ENCODE measurements around the gene AMBRA1. TPM values are rescaled to one million over a fixed set of nuclear protein-coding genes. Genes with fewer than 3 reads are reported as not detected.

The AMBRA1 gene
- total RNA-seq, 1 donor from 2014 or later: 25.1 TPM

DNA sequence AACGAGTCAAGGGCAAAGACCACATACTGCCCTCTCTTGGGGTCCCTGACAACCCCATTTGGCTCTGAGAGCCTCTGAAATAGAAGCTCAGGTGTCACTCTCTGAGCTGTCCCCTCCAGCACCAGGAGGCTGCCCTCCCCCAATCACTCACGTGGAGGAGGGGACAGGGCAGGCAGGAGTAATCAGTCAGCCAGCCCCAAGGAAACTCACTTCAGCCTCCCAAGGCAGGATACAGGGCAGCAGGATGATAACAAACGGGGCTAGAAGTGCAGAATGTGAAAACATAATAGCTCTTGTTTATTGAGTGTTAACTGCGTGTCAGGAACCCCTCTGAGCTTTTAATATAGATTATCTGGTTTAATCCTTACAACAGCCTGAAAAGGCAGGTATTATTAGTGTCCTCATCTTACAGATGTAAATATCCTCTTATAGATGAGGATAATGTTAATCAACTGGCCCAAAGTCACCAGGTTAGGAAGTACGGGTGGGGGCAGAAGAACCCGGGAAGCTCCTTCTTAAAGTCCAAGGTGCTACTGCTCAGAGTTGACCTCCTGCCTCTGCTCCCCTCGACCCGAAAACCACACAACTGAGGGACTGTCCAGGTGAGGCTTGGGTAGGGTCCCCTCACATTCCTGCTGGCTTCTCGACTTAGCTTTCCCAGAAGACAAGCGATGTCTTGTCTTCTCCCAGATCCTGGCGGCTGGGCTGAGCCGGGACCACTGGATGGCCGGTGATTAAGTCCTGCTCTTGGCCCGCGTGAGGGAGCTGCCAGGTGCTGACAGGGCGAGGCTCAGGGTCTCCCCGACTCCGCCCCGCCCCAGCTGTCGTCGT lies 205.0 kb downstream of the AMBRA1 start:
- peaks cover 32% of the 10 kb centered on the region for H3K4me1 Mint-ChIP-seq (ENCODE audit: low read depth)
- H3K27ac Mint-ChIP-seq (ENCODE audit: unreplicated experiment): no peak overlapping the region
- peak overlapping the region; percentile 68 for H3K4me3 Mint-ChIP-seq (ENCODE audit: unreplicated experiment)
- DNase-seq (ENCODE audit: low spot score): no peak
- H3K36me3 Mint-ChIP-seq (ENCODE audit: low read depth): no peaks in the 10 kb centered on the region
- peaks cover 15% of the 10 kb centered on the region for H3K27me3 Mint-ChIP-seq (ENCODE audit: low read depth)
- TF ChIP-seq, protein P1, sequence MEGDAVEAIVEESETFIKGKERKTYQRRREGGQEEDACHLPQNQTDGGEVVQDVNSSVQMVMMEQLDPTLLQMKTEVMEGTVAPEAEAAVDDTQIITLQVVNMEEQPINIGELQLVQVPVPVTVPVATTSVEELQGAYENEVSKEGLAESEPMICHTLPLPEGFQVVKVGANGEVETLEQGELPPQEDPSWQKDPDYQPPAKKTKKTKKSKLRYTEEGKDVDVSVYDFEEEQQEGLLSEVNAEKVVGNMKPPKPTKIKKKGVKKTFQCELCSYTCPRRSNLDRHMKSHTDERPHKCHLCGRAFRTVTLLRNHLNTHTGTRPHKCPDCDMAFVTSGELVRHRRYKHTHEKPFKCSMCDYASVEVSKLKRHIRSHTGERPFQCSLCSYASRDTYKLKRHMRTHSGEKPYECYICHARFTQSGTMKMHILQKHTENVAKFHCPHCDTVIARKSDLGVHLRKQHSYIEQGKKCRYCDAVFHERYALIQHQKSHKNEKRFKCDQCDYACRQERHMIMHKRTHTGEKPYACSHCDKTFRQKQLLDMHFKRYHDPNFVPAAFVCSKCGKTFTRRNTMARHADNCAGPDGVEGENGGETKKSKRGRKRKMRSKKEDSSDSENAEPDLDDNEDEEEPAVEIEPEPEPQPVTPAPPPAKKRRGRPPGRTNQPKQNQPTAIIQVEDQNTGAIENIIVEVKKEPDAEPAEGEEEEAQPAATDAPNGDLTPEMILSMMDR (IDR thresholded peaks at IDR 0.05): no peak
- no peaks in the 10 kb centered on the region for H3K9me3 Mint-ChIP-seq (ENCODE audit: low read depth)

DNA sequence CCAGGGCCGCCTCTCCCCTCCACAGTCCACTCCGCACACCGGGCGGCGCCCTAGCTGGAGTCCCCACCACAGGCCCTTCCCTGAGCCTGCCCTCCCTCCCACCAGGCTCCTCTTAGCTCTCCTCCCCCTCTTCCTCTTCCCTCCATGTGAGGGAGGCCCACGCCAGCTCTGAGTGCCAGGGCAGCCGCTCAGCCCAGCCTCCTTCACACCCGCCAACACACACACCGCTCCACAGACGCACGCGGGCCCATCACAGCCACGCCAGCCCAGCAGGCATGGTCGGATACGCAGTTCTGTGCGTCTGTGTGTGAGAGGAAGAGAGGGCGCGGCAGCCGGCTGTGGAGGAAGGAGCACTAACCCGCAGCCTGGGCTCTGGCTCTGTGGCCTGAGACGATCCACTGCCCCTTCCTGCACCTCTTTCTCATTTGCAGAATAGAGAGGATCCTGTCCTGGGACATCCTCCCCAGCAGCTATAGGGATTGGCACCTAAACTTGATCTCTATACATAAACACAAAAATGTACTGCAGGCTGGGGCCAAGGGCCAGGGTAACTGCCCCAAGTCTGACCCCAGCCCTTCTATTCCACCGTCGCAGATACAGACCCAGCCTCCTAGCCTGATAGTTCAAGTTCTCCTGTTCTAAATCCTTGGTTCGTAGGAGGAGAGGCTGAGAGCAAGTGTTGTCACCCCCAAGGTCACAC lies 205.8 kb downstream of the AMBRA1 start:
- H3K9me3 Mint-ChIP-seq (ENCODE audit: low read depth): no peaks in the 10 kb centered on the region
- TF ChIP-seq, protein P1 (IDR thresholded peaks at IDR 0.05): no peak
- peaks cover 15% of the 10 kb centered on the region for H3K27me3 Mint-ChIP-seq (ENCODE audit: low read depth)
- peak; percentile 88 for DNase-seq (ENCODE audit: low spot score)
- H3K4me1 Mint-ChIP-seq (ENCODE audit: low read depth): peaks cover 30% of the 10 kb centered on the region
- no peak overlapping the region for H3K27ac Mint-ChIP-seq (ENCODE audit: unreplicated experiment)
- no peaks in the 10 kb centered on the region for H3K36me3 Mint-ChIP-seq (ENCODE audit: low read depth)
- H3K4me3 Mint-ChIP-seq (ENCODE audit: unreplicated experiment): no peak overlapping the region

DNA sequence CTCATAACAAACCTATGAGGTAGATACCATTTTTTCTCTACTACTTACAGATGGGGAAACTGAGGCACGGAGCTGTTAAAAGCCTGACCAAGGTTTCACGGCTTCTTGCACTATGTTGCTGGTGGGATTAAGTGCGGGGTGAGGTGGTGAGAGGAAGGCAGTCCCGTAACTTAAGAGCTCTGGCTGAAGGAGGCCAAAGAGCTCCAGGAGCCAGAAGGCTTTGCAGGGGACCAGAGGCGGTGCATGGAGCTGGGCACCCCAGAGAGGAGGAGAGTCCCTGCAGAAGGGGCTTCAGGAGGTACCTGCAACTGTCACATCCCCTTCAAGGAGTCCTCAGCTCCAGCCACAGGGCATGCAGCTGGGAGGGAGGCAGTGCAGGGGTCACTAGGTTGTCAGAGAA lies 206.4 kb downstream of the AMBRA1 start:
- no peak for DNase-seq (ENCODE audit: low spot score)
- H3K4me1 Mint-ChIP-seq (ENCODE audit: low read depth): peaks cover 24% of the 10 kb centered on the region
- no peak overlapping the region for H3K27ac Mint-ChIP-seq (ENCODE audit: unreplicated experiment)
- TF ChIP-seq, protein P1 (IDR thresholded peaks at IDR 0.05): no peak
- H3K36me3 Mint-ChIP-seq (ENCODE audit: low read depth): no peaks in the 10 kb centered on the region
- H3K27me3 Mint-ChIP-seq (ENCODE audit: low read depth): peaks cover 15% of the 10 kb centered on the region
- no peak overlapping the region for H3K4me3 Mint-ChIP-seq (ENCODE audit: unreplicated experiment)
- no peaks in the 10 kb centered on the region for H3K9me3 Mint-ChIP-seq (ENCODE audit: low read depth)

DNA sequence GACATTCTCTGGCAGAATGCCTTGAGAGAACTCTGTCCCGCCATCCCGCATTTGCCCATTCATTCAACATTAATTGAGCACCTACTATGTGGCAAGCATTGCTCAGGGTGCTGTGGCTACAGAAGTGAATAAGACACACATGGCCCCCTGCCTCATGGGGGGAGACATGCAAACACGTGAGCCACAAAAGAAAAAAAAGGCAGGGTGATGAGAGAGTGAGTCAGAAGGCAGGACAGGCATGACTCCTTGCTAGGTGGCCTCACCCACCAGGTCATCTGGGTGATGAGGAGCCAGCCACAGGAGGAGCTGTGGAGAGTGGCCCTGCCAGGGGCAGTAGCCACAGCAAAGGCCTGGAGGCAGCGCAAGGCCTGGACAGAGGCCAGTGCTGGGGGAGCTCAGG lies 207.1 kb downstream of the AMBRA1 start:
- H3K27me3 Mint-ChIP-seq (ENCODE audit: low read depth): peaks cover 15% of the 10 kb centered on the region
- DNase-seq (ENCODE audit: low spot score): no peak
- H3K36me3 Mint-ChIP-seq (ENCODE audit: low read depth): no peaks in the 10 kb centered on the region
- H3K27ac Mint-ChIP-seq (ENCODE audit: unreplicated experiment): no peak overlapping the region
- H3K9me3 Mint-ChIP-seq (ENCODE audit: low read depth): no peaks in the 10 kb centered on the region
- peaks cover 30% of the 10 kb centered on the region for H3K4me1 Mint-ChIP-seq (ENCODE audit: low read depth)
- TF ChIP-seq, protein P1 (IDR thresholded peaks at IDR 0.05): no peak
- H3K4me3 Mint-ChIP-seq (ENCODE audit: unreplicated experiment): no peak overlapping the region

DNA sequence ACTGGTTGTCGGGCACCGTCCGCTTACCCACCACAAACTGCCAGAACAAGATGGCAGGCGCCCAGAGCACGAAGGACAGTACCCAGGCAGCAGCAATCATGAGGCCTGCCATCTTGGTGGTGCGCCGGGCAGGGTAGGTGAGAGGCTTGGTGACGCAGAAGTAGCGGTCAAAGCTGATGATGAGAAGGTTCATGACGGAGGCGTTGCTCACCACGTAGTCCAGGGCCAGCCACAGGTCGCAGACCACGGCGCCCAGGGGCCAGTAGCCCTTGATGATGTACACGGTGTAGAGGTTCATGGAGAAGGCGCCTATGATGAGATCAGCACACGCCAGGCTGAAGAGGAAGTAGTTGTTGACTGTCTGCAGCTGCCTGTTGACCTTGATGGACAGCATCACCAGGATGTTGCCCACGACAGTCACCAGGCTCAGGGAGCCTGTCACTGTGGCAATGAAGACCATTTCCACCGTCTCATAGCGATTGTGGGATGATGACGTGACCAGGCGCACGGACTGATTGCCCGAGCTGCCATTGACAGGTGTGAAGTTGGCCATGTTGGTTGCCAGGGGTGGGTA lies 207.7 kb downstream of the AMBRA1 start:
- no peak for DNase-seq (ENCODE audit: low spot score)
- no peaks in the 10 kb centered on the region for H3K36me3 Mint-ChIP-seq (ENCODE audit: low read depth)
- H3K4me1 Mint-ChIP-seq (ENCODE audit: low read depth): peaks cover 30% of the 10 kb centered on the region
- peaks cover 15% of the 10 kb centered on the region for H3K27me3 Mint-ChIP-seq (ENCODE audit: low read depth)
- H3K27ac Mint-ChIP-seq (ENCODE audit: unreplicated experiment): no peak overlapping the region
- no peak overlapping the region for H3K4me3 Mint-ChIP-seq (ENCODE audit: unreplicated experiment)
- TF ChIP-seq, protein P1 (IDR thresholded peaks at IDR 0.05): no peak
- no peaks in the 10 kb centered on the region for H3K9me3 Mint-ChIP-seq (ENCODE audit: low read depth)

All from chondrocyte (in vitro differentiated cells).